Measurements from ENCODE around the gene ZMYM1.
"Not testable (repeated sequence)": the region's sequence is repeated elsewhere in the genome, so short reads cannot be mapped to it uniquely, and the experiment has no call there.

Gene ZMYM1

GRCh38 chr1:35043498-35043897, 35.7 kb upstream of the ZMYM1 start:
- Histone ChIP-seq H3K4me3 (no peak overlapping the region), H3K36me3 (no peaks in the 10 kb centered on the region), H3K27me3 (no peaks in the 10 kb centered on the region), H3K27ac (no peak overlapping the region), H3K4me1 (peaks cover 11% of the 10 kb centered on the region), H3K9me3 (no peaks in the 10 kb centered on the region), H3K4me2 (no peak overlapping the region), H3K9ac (no peak overlapping the region), H4K20me1 (no peaks in the 10 kb centered on the region)
- no peak for TF ChIP-seq Cebpa-rat (IDR thresholded peaks at IDR 0.05)

DNA sequence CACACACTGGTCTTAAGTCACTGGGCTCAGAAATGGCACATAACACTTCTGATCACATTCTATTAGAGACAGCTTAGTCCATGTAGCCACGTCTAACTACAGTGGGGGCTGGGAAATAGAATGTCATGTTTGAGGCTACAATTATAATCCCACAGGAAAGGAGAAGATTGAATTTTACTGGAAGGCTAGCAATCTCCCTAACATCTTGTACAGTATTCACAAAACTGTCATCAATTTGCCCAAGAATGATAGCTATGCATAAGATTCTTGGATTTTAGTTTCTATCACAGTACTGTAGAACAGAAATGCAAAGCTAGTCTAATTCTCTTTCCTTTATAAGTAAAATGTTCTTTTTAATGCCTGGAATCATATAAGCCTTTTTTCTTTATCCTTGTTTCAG, 34.8 kb upstream of the ZMYM1 start:
- no peak overlapping the region for H3K27ac ChIP-seq
- no peak overlapping the region for H3K4me3 ChIP-seq
- TF ChIP-seq Cebpa-rat (IDR thresholded peaks at IDR 0.05) = no peak
- H3K27me3 ChIP-seq = no peaks in the 10 kb centered on the region
- H3K36me3 ChIP-seq = no peaks in the 10 kb centered on the region
- H3K9ac ChIP-seq = no peak overlapping the region
- H4K20me1 ChIP-seq = no peaks in the 10 kb centered on the region
- H3K4me1 ChIP-seq = peaks cover 11% of the 10 kb centered on the region
- no peak overlapping the region for H3K4me2 ChIP-seq
- 0 out of 2 replicates have a peak, but pooled peaks cover 4% of the 10 kb centered on the region for H3K9me3 ChIP-seq

DNA sequence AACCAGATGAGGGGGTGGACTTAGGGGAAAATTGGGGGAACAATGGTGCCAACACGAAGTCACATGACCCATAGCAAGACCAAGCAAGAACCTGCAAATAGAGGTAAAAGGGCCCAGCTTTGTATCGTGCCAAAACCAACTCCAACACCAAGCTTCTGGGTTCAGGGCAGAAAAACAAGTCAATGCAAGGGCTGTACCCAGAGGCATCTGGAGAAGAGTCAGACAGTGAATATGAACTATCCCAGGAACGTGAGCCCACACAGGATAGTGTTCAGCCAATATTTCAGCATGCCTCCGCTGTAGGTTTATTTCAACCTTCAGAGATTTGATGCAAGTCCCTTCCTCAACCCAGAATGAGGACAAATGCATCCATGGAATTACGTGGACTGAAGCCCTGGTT, 32.5 kb upstream of the ZMYM1 start:
- Histone ChIP-seq H3K4me2 (no peak overlapping the region), H4K20me1 (no peaks in the 10 kb centered on the region), H3K36me3 (no peaks in the 10 kb centered on the region), H3K4me1 (peaks cover 11% of the 10 kb centered on the region), H3K9ac (no peak overlapping the region), H3K27ac (no peak overlapping the region), H3K4me3 (no peak overlapping the region), H3K9me3 (0 out of 2 replicates have a peak, but pooled peaks cover 4% of the 10 kb centered on the region), H3K27me3 (no peaks in the 10 kb centered on the region)
- no peak for TF ChIP-seq Cebpa-rat (IDR thresholded peaks at IDR 0.05)

DNA sequence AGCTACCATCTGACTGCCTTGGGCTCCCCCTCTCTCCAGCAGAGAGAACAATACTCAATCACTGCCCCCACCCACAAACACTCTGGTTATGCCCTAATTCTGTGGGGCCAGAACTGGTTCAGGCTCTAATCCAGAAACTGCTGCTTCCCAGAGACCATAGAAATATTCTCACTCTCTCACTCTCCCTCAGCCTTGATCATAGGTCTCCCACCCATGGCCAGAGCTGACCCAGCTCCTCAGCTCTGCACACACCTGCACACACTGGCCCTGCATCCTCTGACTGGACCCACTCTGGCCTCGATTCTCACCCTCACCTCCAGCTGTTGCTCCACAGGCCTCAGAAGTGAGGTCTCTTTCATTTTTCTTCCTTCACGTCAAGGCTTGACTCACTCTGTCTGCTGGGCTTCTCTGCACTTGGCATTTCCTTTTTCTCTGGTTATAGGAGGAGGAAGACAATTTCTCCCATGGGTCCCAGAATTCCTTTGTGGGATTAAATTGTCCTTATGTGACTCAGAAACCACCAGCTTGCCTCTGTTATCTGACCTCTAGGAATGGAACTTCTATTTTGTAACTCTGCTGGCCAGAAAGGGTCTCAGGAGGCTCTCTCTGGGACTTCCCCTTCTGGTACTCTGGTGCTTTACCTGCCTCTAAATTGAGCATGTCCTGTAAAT, 31.9 kb upstream of the ZMYM1 start:
- Histone ChIP-seq H4K20me1 (no peaks in the 10 kb centered on the region), H3K4me1 (peaks cover 11% of the 10 kb centered on the region), H3K4me2 (peak overlapping the region; percentile 43), H3K4me3 (no peak overlapping the region), H3K27ac (peak overlapping the region; percentile 32; the same call in 1 of the 2 replicates), H3K9me3 (0 out of 2 replicates have a peak, but pooled peaks cover 4% of the 10 kb centered on the region), H3K9ac (peak overlapping the region; percentile 40; the same call in 1 of the 2 replicates), H3K27me3 (no peaks in the 10 kb centered on the region), H3K36me3 (no peaks in the 10 kb centered on the region)
- TF ChIP-seq Cebpa-rat (IDR thresholded peaks at IDR 0.05) = no peak

DNA sequence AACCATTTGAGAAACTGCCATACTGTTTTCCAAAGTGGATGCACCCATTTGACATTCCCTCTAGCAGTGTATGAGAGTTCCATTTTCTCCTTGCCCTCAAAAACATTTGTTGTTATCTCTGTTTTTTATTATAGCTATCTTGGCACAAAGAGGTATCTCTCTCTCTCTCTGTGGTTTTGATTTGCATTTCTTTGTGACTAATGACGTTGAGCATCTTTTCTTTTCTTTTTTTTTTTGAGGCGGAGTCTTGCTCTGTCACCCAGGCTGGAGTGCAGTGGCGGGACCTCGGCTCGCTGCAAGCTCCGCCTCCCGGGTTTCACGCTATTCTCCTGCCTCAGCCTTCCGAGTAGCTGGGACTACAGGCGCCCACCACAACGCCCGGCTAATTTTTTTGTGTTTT, 30.1 kb upstream of the ZMYM1 start:
- H3K27me3 ChIP-seq = no peaks in the 10 kb centered on the region
- no peak overlapping the region for H3K4me2 ChIP-seq
- H3K9ac ChIP-seq = no peak overlapping the region
- H3K4me1 ChIP-seq = peaks cover 11% of the 10 kb centered on the region
- no peaks in the 10 kb centered on the region for H3K36me3 ChIP-seq
- TF ChIP-seq Cebpa-rat (IDR thresholded peaks at IDR 0.05) = no peak
- no peak overlapping the region for H3K4me3 ChIP-seq
- no peaks in the 10 kb centered on the region for H4K20me1 ChIP-seq
- H3K9me3 ChIP-seq = 0 out of 2 replicates have a peak, but pooled peaks cover 4% of the 10 kb centered on the region
- no peak overlapping the region for H3K27ac ChIP-seq

- Histone ChIP-seq H4K20me1 (no peaks in the 10 kb centered on the region), H3K4me2 (no peak overlapping the region), H3K27ac (no peak overlapping the region), H3K9me3 (peaks cover 10% of the 10 kb centered on the region), H3K36me3 (no peaks in the 10 kb centered on the region), H3K4me3 (no peak overlapping the region), H3K27me3 (no peaks in the 10 kb centered on the region), H3K4me1 (no peaks in the 10 kb centered on the region), H3K9ac (no peak overlapping the region)
- no peak for TF ChIP-seq Cebpa-rat (IDR thresholded peaks at IDR 0.05)
Measured at GRCh38 chr1:35053433-35053832, 25.8 kb upstream of the ZMYM1 start.

GRCh38 chr1:35054282-35054681, 24.9 kb upstream of the ZMYM1 start:
- not testable (repeated sequence) for H3K27ac ChIP-seq, H3K9me3 ChIP-seq

DNA sequence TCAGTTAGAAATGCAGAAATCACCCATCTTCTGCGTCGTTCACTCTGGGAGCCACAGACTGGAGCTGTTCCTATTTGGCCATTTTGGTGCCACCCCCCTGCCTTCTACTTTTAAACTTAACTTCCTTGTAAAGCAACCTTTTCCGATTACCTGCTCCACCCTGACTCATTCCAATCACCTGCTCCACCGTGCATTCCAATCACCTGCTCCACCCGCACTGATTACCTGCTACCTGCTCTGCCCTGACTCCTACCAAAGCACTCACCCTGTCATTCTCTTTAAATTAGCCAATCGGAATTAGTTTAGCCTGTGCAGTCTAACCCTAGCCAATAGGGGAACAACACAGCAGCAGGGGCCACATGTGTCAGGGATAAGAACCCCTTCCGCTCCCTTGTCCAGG, 20.9 kb upstream of the ZMYM1 start:
- H3K9ac ChIP-seq, H3K27me3 ChIP-seq, H3K36me3 ChIP-seq, H3K27ac ChIP-seq, H4K20me1 ChIP-seq, H3K4me3 ChIP-seq, H3K4me2 ChIP-seq: not testable (repeated sequence)
- H3K9me3 ChIP-seq = peaks cover 25% of the 10 kb centered on the region
- H3K4me1 ChIP-seq = peaks cover 23% of the 10 kb centered on the region

More at GRCh38 chr1:35054282-35054681, 24.9 kb upstream of the ZMYM1 start:
- not testable (repeated sequence) for H3K27me3 ChIP-seq, H3K9ac ChIP-seq, H3K36me3 ChIP-seq, H4K20me1 ChIP-seq, H3K4me1 ChIP-seq, H3K4me2 ChIP-seq, H3K4me3 ChIP-seq

DNA sequence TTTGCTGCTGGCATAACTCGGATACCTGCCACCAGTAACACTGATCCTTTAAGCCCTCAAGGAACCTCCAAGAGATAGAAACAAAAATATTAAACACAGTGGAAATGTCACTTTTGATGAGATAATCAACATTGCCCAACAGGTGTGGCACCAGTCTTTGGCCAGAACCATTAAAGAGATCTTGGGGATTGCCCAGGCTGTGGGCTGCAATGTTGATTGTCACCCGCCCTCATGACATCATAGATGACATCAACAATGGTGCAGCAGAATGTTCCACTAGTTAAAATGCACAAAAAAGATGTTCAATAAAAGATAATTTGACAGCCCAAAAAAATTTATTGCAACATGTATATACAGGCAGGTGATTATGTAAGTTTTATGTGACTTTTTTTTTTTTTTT, 20.2 kb upstream of the ZMYM1 start:
- no peaks in the 10 kb centered on the region for H3K27me3 ChIP-seq
- H3K4me2 ChIP-seq = no peak overlapping the region
- H4K20me1 ChIP-seq = no peaks in the 10 kb centered on the region
- H3K4me3 ChIP-seq = no peak overlapping the region
- no peak for TF ChIP-seq Cebpa-rat (IDR thresholded peaks at IDR 0.05)
- no peak overlapping the region for H3K9ac ChIP-seq
- H3K4me1 ChIP-seq = peaks cover 25% of the 10 kb centered on the region
- peaks cover 4% of the 10 kb centered on the region; the same call in 1 of the 2 replicates for H3K36me3 ChIP-seq
- no peak overlapping the region for H3K27ac ChIP-seq
- H3K9me3 ChIP-seq = peaks cover 32% of the 10 kb centered on the region

DNA sequence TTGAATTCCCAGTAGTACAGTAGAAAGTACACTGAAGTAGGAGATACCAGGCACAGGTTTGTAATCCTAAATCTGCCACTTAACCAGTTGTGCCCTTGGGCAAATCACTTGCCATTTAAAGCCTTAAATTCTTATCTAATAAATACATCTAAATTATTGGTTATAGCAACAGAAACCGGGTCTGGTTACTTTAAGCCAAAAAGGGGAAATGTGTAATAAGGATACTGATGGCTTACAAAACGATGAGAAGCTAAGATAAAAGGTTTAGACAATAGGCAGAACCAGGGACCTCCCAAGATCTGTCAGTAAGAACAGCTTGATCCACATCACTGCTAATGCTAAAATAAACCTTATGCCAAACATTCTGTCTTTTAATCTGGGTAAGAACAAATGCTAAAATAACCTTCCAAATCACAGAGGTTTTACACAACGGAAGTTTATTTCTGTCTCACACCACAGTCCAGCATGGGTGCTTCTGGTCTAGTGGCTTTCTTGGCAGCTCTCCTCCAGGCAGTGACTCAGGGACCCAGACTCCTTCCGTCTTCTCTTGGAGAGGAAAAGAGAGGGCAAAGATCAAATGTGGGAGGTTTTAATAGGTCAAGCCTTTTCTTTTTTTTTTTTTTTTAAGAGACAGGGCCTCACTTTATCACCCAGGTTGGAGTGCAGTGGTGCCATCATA, 16.5 kb upstream of the ZMYM1 start:
- Histone ChIP-seq H3K4me2 (peak overlapping the region; percentile 55), H3K27ac (peak overlapping the region; percentile 42; the same call in 1 of the 2 replicates), H3K4me3 (peak overlapping the region; percentile 24; the same call in 1 of the 2 replicates), H4K20me1 (no peaks in the 10 kb centered on the region), H3K9me3 (peaks cover 43% of the 10 kb centered on the region), H3K36me3 (peaks cover 4% of the 10 kb centered on the region; the same call in 1 of the 2 replicates), H3K4me1 (peaks cover 25% of the 10 kb centered on the region), H3K9ac (no peak overlapping the region), H3K27me3 (no peaks in the 10 kb centered on the region)
- TF ChIP-seq Cebpa-rat (IDR thresholded peaks at IDR 0.05) = no peak
